Activated naive CD4-positive, alpha-beta T cell treated with anti-CD3 and anti-CD28 coated beads, Interleukin-2, amount 50 U/mL, for 72 hours (primary cell): ENCODE measurements around the gene POTEM. TPM values are rescaled to one million over a fixed set of nuclear protein-coding genes. Genes with fewer than 3 reads are reported as not detected.
"Not testable (repeated sequence)": the region's sequence is repeated elsewhere in the genome, so short reads cannot be mapped to it uniquely, and the experiment has no call there.

ENCODE experiments used
- ATAC-seq, 2 donors: fragments of 150-1000 bp; cut with Tn5 transposase; 2 replicates each; pipeline ENCODE4 v1.10.0; 2021; ENCODE audit warnings: mild to moderate bottlenecking in 2 of 2, moderate library complexity in 2 of 2
- DNase-seq, 2 donors: peaks; one replicate each; pipeline ENCODE4 v3.0.0; 2021 to 2022; ENCODE audit warnings: low spot score in 2 of 2
- H3K27ac Mint-ChIP-seq, 2 donors: one replicate each; pipeline ENCODE4 v1.8.0; 2022; ENCODE audit warnings: mild to moderate bottlenecking in 2 of 2, mixed read lengths in 2 of 2
- H3K36me3 Mint-ChIP-seq, 2 donors: one replicate each; pipeline ENCODE4 v1.8.0; 2022; ENCODE audit warnings: mixed read lengths in 2 of 2
- H3K9me3 Mint-ChIP-seq, 2 donors: one replicate each; pipeline ENCODE4 v1.8.0; 2022; ENCODE audit warnings: mixed read lengths in 2 of 2
- total RNA-seq, 2 donors: library from RNA; stranded (reverse); gene quantifications; one replicate each; pipeline ENCODE4 v1.2.3, GENCODE V29; 2022

POTEM gene
- total RNA-seq, 2 donors from 2014 or later = not detected

DNA sequence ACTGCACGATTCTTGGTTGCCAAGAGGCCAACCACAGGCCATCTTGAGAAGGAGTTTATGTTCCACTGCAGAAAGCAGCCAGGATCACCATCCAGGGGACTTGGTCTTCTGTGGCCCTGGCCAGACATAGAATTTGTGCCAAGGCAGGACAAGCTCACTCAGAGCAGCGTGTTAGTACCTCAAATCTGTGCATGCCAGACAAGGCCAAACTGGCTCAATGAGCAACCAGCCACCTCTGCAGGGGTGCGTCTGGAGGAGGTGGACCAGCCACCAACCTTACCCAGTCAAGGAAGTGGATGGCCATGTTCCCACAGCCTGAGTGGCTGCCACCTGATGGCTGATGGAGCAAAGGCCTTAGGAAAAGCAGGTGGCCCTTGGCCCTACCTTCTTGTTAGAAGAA, 48.0 kb downstream of the POTEM start:
- H3K9me3 Mint-ChIP-seq, H3K36me3 Mint-ChIP-seq, DNase-seq, ATAC-seq, H3K27ac Mint-ChIP-seq: not testable (repeated sequence)

- not testable (repeated sequence) for H3K36me3 Mint-ChIP-seq, DNase-seq, ATAC-seq, H3K27ac Mint-ChIP-seq, H3K9me3 Mint-ChIP-seq
These were observed 57.9 kb downstream of the POTEM start for GRCh38 chr14:19025080-19025589.

GRCh38 chr14:19026649-19027351, 59.6 kb downstream of the POTEM start:
- H3K27ac Mint-ChIP-seq, ATAC-seq, H3K36me3 Mint-ChIP-seq, H3K9me3 Mint-ChIP-seq, DNase-seq: not testable (repeated sequence)

DNA sequence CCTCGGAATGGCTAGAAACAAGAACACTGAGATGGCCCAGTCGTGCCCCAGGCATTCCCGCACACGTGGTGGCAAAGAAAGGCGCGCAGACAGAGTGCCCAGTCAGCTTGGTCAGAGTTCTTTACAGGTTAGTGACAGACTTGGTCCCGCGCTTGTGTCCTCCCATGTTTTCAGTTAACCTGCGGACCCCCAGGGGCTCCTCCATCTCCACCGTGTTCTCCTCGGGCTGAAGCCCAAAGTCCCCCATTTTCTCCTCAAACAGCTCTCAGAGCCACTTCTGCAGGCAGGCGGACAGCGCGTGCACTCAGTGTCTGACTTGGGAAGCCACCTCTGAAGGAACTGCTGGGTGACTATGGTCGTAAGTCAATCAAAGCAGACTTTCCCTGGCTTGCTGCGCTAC, 60.7 kb downstream of the POTEM start:
- H3K36me3 Mint-ChIP-seq, H3K9me3 Mint-ChIP-seq, ATAC-seq, H3K27ac Mint-ChIP-seq, DNase-seq: not testable (repeated sequence)

DNA sequence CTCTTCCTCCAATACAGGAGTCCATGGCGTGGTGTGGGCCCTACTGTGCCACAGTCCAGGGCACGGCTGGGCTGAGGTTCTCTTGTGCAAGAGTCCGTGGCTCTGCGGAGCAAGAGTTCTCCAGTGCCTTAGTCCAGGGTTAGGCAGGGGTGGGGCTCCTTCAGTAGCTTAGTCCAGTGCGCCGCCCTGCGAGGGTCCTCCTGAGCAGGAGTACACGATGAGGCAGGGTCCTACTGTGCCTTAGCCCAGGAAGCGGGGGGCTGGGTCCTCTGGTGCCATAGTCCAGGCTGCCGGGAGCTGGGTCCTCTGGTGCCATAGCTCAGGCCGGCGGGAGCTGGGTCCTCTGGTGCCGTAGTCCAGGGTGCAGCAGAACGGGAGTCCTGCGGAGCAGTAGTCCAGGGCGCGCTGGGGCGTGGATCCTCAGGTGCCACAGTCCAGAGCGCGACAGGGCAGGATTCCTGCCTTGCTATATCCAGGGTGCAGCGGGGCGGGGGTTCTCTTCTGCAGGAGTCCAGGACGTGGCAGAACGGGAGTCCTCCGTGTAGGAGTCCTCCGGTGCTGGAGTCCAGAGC, 69.7 kb downstream of the POTEM start:
- not testable (repeated sequence) for H3K27ac Mint-ChIP-seq, H3K9me3 Mint-ChIP-seq, H3K36me3 Mint-ChIP-seq, DNase-seq, ATAC-seq

GRCh38 chr14:19038060-19038664, 70.9 kb downstream of the POTEM start:
- H3K36me3 Mint-ChIP-seq, ATAC-seq, H3K27ac Mint-ChIP-seq, DNase-seq, H3K9me3 Mint-ChIP-seq: not testable (repeated sequence)

DNA sequence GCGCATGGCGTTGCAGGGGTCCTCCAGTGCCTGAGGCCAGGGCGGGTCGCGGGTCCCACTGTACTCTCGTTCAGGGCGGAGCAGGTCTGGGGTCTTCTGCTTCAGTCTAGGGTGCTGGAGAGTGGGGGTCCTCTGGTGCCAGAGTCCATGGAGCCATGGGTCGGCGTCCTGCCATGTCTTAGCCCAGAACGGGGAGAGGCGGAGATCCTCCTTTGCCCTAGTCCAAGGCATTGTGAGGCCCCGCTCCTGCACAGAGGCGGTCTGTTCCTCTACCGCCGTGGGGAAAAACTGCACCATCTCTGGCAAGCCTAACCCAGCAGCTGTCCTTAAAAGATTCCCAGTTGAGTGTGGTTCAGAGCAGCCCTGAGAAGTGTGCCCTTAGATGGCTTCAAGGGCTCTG, 71.6 kb downstream of the POTEM start:
- H3K36me3 Mint-ChIP-seq, DNase-seq, H3K27ac Mint-ChIP-seq, H3K9me3 Mint-ChIP-seq, ATAC-seq: not testable (repeated sequence)

GRCh38 chr14:19043384-19043783, 76.2 kb downstream of the POTEM start:
- not testable (repeated sequence) for H3K36me3 Mint-ChIP-seq, H3K9me3 Mint-ChIP-seq, H3K27ac Mint-ChIP-seq, DNase-seq, ATAC-seq
